Measurements from ENCODE around the gene RAB40B.

DNA sequence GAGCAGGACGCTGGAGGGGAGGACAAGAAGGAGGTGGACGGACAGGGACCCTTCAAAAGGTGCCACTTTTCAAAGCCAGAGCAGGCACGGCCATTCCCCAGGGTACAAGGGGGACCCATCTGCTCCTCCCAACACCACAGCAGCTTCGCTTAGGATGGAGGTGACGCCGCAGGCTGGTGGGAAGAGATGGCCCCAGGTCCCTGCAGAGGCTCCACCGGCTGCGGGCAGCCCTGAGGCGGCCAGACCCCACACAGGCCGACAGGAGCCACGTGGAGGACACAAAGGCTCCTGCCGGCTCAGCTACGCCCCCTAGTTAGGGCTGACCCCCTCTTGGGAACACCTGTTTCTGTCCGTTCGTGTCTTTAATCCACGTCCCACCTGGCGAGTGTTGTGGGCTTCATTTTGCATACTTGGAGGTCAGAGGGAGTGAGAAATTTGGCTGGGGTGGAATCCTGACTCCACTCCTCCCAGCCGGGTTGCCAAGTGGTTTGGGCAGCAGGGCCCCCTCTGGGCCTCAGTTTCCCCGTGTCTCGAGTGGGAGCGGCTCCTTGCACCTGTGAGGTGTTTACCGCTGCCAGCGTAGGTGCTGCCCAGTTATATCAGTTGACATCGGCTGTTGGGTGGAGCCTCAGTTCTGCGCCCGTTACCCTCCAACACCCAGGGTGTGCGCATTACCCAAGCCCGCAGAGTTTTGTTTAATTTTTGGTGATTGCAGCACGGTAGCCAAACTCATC, 12.2 kb upstream of the RAB40B start:
- no peak for TF ChIP-seq CTCF (IDR thresholded peaks at IDR 0.05)
- no peak for TF ChIP-seq POLR2A (IDR thresholded peaks at IDR 0.05)

Data from uterus (tissue), 2 donors.